Activated naive CD4-positive, alpha-beta T cell treated with Interleukin-2 at 50 U/mL for 16 hours (primary cell): ENCODE data around the gene ZNRD2.
A peak's percentile ranks its signal among the peaks of the same experiment; 100 is the strongest.

Experiments
- DNase-seq: peaks from one replicate; pipeline ENCODE4 v3.0.0-alpha.2; 2020

Gene ZNRD2

DNA sequence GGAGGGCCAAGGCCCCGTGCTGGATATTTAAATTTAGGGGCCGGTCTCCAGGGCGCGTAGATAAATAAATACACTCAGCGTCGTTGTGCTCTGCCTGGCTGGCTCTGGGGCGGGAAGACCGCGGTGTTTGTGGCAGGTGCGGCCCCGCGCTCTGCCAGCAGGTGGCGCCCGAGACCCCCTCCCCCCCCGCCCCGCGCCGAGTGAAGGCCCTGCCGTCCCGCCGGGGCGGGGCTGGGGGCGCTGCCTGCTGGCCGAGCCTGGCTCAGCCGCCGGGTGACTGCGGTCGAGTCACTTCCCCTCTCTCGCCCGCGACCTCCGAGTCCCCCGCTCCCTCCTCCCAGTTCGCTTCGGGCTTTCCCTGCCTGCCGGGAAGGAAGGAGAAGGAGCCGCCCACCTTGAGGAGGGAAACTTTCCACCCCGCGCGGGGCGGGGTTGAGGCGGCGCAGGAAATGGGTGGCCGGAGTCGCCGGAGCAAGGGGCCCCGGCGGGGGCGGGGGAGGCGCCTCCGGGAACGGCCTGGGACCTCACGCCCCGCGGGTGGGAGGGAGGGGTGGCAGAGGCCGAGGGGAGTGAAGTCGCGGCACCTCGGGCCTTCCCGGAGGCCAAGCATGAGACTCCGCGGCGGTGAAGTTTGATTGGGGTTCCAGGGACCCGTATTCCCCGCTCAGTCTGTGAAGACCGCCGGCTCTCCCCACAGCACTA, 4.0 kb downstream of the ZNRD2 start:
- DNase-seq: peak; percentile 86

- no peak for DNase-seq
These were observed 4.7 kb downstream of the ZNRD2 start for GRCh38 chr11:65574811-65575567.

- peak; percentile 78 for DNase-seq
These were observed 5.4 kb downstream of the ZNRD2 start, which contains the start of gene EHBP1L1 for GRCh38 chr11:65575568-65576231. EHBP1L1 (plus strand) TSS chr11:65576053; CDS start chr11:65576303, 250 bp downstream.

DNA sequence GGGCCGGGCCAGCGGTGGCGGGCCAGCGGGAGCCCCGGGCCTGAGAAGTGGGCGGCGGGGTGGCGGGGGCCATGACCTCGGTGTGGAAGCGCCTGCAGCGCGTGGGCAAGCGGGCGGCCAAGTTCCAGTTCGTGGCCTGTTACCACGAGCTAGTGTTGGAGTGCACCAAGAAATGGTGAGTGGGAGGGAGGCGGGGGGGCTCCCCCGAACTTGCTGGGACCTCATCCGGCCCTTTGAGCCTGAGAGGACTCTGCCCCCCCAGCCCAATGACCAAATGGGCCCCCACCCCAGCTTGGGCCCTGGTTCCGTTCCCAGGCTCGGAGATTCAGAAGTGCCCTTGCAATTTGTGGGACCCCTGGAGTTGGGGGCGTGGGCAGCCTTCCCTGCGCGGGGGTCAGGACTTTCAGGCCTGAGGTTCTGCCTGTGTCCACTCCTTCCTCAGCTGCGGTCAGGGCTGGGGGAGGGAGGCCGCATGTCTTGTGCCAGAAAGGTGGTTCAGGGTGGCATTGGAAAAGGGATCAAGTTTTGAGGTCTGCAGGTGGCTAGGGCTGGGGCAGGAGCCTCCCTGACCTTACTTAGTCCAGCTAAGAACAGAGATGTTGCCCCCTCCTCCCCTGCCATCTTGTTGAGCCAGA, 6.1 kb downstream of the ZNRD2 start:
- DNase-seq: peak; percentile 38

- peak; percentile 45 for DNase-seq
These were observed 6.8 kb downstream of the ZNRD2 start for GRCh38 chr11:65576867-65577755.

- no peak for DNase-seq
These were observed 7.5 kb downstream of the ZNRD2 start for GRCh38 chr11:65577756-65578109.

- no peak for DNase-seq
These were observed 7.9 kb downstream of the ZNRD2 start for GRCh38 chr11:65578134-65578533.

DNA sequence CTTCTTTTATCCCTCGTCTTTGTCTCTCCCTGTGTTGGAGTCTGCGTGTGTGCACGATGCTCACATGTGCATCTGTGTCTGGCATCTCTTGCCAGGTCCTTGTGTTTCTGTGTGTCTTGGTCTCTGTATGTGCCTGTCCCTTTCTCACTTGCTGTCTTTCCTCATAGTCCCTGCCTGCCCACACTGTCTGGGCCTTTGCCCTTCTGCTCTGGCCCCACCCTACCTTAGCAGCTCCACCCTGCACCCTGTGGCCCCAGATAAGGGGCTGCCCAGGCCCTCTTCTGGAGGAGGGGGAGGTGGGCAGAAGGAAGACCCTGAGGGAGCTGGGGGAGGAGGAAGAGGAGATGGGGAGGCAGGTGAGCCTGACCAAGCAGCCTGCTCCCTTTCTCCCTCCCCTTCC, 8.4 kb downstream of the ZNRD2 start:
- DNase-seq: no peak

GRCh38 chr11:65579291-65579690, 9.0 kb downstream of the ZNRD2 start:
- no peak for DNase-seq

- DNase-seq: no peak
These were observed 9.9 kb downstream of the ZNRD2 start for GRCh38 chr11:65580031-65580692.

DNA sequence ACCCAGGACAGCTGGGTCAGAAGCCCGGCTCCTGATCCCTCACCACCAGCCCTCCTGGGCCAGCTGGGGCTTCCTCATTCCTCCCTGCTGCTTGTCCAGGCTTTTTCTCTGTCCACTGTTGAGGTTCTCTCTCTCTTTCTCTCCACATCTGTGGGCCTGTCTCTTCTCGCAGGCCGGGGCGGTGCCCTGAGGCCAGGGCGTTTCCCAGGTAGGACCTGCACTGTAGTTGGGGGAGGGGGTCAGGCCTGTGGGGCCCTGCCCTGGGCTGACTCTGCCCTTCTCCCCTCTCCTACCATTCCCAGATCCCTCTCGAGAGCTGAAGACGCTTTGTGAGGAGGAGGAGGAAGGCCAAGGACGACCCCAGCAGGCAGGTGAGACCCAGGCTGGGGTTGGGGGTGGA, 10.5 kb downstream of the ZNRD2 start:
- no peak for DNase-seq

- DNase-seq: no peak
These were observed 11.7 kb downstream of the ZNRD2 start for GRCh38 chr11:65581928-65582327.

DNA sequence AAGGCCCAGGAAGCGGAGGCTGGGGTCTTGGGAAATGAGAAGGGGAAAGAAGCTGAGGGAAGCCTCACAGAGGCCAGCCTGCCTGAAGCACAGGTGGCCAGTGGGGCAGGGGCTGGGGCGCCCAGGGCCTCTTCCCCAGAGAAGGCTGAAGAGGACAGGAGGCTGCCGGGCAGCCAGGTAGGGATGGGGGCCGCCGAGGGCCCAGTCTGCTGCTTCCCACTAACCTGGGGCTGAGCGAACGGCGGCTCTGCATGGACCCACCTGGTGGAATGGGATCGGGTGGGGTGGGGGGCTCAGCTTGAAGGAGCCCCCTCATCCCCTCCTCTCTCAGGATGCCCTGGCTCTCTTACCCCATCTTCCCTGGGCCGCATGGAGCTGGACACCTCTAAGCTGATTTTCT, 13.3 kb downstream of the ZNRD2 start:
- DNase-seq: no peak

DNA sequence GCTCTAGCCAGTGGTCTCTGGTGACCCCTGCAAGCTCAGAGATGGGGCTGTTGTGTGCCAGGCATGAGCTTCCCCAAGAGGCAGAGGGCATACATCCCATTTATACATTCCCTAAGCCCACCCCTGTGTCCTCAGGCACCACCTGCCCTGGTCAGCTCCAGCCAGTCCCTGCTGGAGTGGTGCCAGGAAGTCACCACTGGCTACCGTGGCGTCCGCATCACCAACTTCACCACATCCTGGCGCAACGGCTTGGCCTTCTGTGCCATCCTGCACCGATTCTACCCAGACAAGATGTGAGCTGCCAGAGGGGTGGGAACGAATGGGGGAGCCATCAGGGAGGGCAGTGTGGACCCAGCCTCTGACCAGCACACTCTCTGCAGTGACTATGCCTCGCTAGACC, 13.8 kb downstream of the ZNRD2 start:
- DNase-seq: no peak

- no peak for DNase-seq
These were observed 14.5 kb downstream of the ZNRD2 start for GRCh38 chr11:65584723-65585171.

DNA sequence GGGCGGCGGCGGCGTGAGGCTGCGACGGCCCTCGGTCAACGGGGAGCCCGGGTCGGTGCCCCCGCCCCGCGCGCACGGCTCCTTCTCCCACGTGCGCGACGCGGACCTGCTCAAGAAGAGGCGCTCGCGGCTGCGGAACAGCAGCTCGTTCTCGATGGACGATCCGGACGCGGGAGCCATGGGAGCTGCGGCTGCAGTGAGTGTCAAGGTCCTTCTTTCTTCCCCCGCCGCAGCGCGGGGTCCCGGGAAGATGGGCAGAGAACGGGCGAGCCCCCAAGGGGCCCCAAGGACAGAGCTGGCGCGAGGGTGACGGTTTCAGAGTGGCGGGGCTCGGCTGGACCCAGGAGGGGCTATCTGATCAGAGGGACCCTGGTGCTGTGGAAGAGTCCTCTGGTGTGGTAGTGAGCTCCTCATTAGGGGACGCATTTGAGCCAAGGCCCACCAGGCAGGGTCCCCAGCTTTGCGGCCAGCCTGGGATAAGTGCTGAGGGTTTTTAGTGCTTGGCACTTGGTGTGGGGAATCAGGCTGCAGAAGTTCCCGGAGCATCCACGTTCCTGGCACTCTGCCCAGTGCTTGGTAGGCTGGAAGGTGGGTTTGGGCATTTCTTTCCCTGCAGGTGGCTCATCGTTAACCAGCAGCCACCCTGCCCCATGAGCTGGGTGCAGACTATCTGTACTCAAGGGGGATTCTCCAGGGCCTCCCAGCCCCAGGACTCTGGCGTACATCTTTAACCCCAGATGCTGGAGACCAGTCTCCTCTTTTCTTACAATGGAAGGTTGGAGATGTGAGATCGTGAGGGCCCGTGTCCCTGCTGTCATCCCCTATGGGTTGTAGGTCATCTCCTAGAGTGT, 15.3 kb downstream of the ZNRD2 start:
- no peak for DNase-seq

GRCh38 chr11:65586247-65586630, 16.0 kb downstream of the ZNRD2 start:
- no peak for DNase-seq

DNA sequence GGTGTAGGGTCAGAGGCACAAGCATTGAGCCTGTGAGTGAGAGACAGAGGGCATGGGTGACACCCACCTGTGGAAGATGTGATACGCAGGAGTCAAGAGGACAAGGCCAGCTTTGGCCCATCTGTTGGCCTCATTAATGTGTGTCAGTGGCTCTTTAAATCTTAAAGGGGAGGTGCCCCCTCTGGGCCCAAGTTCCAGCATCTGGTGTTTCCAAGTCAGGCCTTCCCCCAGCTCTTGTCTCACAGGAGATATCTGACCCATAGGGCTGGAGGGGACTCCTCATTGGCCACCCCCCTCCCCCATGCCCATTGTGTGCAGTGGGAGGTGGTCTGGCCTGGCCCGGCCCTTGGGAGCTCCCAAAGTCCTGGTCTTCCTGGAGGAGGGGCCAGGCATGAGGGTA, 16.4 kb downstream of the ZNRD2 start:
- no peak for DNase-seq

DNA sequence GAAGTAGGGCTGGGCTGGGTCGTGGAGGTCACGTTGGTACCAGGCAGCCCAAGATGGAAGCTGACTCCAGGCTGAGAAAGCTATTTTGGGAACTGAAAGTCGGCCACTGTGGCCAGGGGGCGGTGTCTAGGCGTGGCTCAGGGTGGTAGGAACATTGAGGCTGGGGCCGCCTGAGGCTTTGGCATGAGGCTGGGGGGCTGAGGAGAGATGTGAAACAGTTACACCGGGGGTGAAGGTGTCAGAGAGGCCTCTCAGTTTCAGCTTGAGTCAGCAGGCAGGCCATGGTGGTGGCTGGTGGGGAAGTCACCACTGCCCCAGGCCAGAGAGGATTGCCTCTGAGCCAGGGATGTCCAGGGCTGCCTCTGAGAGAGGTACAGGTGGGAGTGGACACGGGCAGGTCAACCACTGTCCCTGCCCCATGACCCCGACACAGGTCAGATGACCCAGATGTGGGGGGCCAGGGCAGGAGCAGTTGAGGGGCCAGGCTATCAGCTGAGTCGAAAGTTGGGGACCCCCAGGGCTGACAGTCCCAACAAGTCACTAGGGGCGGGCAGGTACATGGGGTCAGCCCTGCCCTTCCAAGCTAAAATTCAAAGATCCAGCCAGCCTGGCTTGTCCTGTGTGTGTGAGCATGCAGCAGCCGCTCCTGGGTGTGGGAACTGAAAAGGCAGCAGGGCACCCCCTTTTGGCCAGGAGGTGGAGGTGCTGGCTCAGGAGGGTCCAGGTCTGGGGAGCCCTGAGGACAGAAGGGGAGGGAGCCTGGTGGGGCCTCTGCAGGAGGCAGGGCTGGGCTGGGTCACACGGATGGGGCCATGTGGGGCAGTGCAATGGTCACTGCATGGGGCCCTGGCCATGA, 18.1 kb downstream of the ZNRD2 start:
- peak; percentile 76 for DNase-seq
